Epithelial cell of proximal tubule (primary cell): ENCODE measurements around the gene CNGB1. TPM values are rescaled to one million over a fixed set of nuclear protein-coding genes. Genes with fewer than 3 reads are reported as not detected.

Experiments used
- DNase-seq: peaks from one replicate; pipeline ENCODE4 v3.0.0-alpha.2; 2011; ENCODE audit warnings: low read depth
- H3K4me3 ChIP-seq: 2 replicates; pipeline ENCODE4 v1.5.1; 2011; ENCODE audit warnings: low read depth, mild to moderate bottlenecking, low read length
- total RNA-seq: library from RNA; depleted of rRNA; stranded (reverse); fragments of >200 nt; gene quantifications from 2 replicates; pipeline ENCODE4 v1.2.3, GENCODE V29; 2015
- TF ChIP-seq, protein P1 (sequence below): conservative IDR thresholded peaks from 2 replicates; pipeline ENCODE4 v1.5.1; 2012; ENCODE audit warnings: low read depth, mild to moderate bottlenecking, low read length

Gene CNGB1
- total RNA-seq, 1 donor from 2014 or later = 1.4 TPM

DNA sequence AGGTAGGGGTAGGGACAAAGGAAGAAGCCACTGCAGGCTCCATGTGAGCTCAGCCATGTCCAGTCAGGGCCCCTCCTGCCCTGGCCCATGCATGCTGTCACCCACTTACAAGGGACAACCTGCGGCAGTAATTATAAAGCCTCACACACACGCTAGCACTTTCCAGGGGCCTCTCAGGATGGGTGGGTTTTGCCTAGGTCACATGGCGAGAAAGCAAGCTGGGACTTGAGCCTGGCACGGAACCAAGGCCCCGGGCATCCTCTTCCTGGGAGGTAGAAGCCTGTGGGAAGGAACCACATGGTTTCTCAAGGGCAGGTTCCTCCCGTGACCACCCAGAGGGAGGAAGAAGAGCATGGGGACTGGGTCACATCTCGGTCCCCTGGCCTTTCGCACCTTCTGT, 22.5 kb upstream of the CNGB1 start:
- H3K4me3 ChIP-seq = no peak overlapping the region
- TF ChIP-seq, protein P1, sequence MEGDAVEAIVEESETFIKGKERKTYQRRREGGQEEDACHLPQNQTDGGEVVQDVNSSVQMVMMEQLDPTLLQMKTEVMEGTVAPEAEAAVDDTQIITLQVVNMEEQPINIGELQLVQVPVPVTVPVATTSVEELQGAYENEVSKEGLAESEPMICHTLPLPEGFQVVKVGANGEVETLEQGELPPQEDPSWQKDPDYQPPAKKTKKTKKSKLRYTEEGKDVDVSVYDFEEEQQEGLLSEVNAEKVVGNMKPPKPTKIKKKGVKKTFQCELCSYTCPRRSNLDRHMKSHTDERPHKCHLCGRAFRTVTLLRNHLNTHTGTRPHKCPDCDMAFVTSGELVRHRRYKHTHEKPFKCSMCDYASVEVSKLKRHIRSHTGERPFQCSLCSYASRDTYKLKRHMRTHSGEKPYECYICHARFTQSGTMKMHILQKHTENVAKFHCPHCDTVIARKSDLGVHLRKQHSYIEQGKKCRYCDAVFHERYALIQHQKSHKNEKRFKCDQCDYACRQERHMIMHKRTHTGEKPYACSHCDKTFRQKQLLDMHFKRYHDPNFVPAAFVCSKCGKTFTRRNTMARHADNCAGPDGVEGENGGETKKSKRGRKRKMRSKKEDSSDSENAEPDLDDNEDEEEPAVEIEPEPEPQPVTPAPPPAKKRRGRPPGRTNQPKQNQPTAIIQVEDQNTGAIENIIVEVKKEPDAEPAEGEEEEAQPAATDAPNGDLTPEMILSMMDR = no peak
- DNase-seq = no peak

DNA sequence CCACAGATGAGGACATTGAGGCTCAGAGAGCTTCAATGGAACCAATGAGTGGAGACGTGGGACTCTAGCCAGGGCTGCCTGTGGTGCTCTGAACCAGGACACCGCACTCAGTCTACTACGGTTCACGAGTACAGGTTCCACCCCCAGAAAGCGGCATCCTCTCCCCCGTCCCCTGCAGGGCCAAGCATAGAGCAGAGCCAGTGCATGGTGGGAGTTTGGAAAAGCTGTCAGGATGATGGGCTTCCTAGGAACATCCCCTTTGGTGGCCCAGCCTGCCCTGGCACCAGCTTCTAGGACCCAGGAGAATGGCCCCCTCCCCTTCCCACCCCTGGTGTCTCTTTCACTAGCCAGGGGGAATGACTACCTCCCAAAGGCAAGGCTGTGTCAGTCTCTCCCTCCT, 21.2 kb upstream of the CNGB1 start:
- TF ChIP-seq, protein P1 = no peak
- no peak for DNase-seq
- no peak overlapping the region for H3K4me3 ChIP-seq

DNA sequence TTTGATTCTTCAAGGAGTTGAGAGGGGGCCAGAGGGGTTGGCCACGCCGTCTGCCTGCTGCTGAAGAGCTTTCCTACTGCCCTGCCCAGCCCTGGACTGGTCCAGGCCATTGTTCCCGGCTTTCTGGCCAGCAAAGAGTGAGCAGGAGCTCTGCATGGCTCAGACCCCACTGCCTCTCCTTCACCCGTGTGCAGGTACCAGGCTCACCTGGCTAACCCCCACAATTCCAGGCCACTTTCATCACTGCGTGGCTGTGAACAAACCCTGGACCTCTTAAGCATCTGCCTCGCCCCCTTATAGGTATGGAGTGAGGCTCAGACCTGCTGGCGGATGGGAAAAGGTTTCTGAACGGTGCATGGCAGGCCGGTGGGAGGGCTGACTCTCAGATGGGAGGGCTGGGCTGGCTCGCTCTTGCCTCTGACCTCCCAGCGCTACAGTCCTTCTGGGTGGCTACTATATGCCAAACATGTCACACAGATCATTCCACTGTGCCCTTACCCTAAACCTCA, 20.7 kb upstream of the CNGB1 start:
- DNase-seq = no peak
- no peak overlapping the region for H3K4me3 ChIP-seq
- TF ChIP-seq, protein P1 = no peak

DNA sequence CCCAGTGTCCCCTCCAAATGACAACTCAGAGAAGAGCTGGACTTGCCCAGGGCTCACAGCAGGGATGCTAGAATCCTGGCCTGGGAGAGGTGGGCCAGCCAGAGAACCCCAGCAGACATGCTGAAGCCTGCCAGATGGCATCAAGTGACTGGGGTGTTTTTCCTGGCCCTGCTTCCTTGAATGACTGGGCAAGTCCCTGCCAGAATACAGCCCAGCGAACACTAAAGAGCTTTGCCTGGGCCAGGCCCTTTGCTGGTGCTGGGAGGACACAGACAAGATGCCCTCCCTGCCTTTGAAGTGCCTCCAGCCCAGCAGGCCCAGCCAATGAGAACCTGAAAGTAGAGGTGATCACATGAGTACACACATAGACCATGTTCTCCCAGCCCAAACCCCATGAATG, 18.0 kb upstream of the CNGB1 start:
- no peak for DNase-seq
- TF ChIP-seq, protein P1 = no peak

DNA sequence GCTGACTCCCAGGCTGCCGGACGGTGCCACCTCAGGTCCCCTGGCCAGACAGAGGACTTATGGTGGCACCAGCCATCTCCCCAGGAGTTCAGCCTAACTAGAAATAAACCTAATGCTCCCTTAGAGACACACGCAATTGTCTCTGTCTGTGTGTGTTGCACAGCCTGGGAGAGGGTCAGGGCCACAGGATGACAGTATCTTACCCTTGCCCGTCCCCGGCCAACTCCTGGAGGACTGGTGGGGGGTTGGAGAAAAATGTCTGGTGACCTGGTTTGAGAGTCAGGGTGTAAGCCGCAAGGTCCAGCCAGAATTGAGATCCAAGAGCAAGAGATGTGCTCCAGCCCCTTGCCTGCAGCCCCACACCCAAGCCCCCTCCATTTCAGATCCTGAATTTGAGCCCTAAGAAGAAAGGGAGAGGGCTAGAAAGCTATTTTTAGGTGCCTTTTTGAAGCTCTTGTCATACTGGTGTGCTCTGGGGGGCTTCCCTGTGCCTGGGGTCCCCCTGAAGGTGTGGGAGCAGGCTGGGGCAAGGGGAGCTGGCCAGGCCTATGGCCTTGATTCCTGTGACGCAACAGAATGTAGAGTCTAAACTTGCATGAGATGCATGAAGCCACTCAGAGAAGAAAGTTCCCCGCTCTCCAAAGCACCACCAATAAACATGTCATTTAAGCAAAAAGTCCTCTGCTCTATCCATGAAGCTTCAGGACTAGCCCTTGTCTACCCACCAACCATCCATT, 16.7 kb upstream of the CNGB1 start:
- H3K4me3 ChIP-seq = no peak overlapping the region
- DNase-seq = no peak
- TF ChIP-seq, protein P1 = no peak

More for the DNA sequence above, 18.0 kb upstream of the CNGB1 start:
- no peak overlapping the region for H3K4me3 ChIP-seq

DNA sequence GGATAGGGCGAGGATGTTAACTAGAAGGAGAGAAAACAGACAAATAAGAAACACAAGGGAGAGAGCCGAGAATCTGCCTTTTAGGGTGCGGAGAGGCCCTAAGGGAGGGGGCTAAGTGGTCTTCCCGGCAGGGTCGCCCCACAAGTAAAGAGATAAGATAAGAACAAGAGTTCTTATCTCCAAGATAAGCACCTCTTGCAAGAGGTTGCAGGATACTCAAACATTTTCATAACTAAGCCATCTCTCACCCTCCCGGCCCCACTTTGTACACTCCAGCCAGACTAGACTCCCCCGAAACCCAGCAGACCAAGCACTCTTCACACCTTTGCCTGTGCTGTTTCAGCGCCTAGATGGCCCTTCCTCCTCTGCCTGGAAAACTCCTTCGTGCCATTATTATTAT, 15.3 kb upstream of the CNGB1 start:
- TF ChIP-seq, protein P1 = no peak
- H3K4me3 ChIP-seq = no peak overlapping the region
- no peak for DNase-seq
